Adipose tissue (tissue), 3 donors: ENCODE measurements around the gene CHST5. TPM values are rescaled to one million over a fixed set of nuclear protein-coding genes. Genes with fewer than 3 reads are reported as not detected.

Source experiments
- H3K27ac ChIP-seq: one replicate; pipeline ENCODE4 v1.5.1; 2013; ENCODE audit warnings: low read depth, low read length
- WGBS, 3 donors: extraction: QIAGEN DNeasy Blood & Tissue Kit; methylation state at CpG; one replicate each; pipeline ENCODE4 v1.1.7; 2013; 5-methylcytosine and 5-hydroxymethylcytosine counted together
- polyA plus RNA-seq, 3 donors: library from polyadenylated mRNA; stranded (reverse); fragments of 200-250 nt; gene quantifications; one replicate each; pipeline ENCODE4 v1.2.3, GENCODE V29; 2013
- donor health status: healthy with polysubstance abuse.
- donor health status: Bipolar disorder and iron deficiency.
- donor health status: healthy.

CHST5 gene
- polyA plus RNA-seq, 3 donors = not detected

DNA sequence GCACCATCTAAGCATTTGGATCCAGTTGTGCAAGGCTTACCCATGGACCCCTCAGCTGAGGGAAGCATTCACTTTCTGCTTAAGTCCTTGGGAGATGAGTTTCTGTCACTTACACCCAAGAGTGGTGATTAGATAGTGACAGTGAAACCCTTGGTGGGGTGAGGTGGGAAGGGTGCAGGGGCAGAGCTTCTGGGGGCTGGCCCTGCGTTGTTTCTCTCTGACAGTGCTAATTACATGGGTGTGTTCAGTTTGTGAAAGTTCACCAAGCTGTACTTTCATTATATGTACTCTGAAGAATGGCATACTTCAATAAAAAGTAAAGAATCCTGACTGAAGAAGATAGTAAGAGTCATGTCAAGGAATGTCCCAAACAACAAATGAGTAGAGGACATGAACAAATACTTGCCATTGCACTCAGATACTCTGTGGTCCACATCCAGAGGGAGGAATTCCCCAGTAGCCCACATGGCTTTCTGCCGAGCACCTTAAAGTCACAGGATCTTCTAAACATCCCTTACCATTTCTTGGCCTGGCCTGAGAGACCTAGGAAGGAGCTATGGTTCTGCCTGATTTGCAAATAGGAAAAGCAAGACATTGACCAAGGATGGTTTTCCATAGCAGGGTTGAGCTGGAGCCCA lies 49.1 kb downstream of the CHST5 start:
- no peak overlapping the region for H3K27ac ChIP-seq
- WGBS, 3 donors = 84 to 92% (median 88%) methylated on average over 2 of the region's 2 CpGs

- no peak overlapping the region for H3K27ac ChIP-seq
- 62 to 88% (median 81%) methylated on average over 9 of the region's 9 CpGs for WGBS, 3 donors
These were observed 49.8 kb downstream of the CHST5 start for GRCh38 chr16:75486014-75486675.

- 83 to 90% (median 87%) methylated on average over 7 of the region's 7 CpGs for WGBS, 3 donors
- no peak overlapping the region for H3K27ac ChIP-seq
These were observed 50.5 kb downstream of the CHST5 start for GRCh38 chr16:75485230-75486013.

GRCh38 chr16:75483222-75483621 lies 52.7 kb downstream of the CHST5 start:
- WGBS, 3 donors = 81 to 93% (median 92%) methylated on average over 2 of the region's 2 CpGs

DNA sequence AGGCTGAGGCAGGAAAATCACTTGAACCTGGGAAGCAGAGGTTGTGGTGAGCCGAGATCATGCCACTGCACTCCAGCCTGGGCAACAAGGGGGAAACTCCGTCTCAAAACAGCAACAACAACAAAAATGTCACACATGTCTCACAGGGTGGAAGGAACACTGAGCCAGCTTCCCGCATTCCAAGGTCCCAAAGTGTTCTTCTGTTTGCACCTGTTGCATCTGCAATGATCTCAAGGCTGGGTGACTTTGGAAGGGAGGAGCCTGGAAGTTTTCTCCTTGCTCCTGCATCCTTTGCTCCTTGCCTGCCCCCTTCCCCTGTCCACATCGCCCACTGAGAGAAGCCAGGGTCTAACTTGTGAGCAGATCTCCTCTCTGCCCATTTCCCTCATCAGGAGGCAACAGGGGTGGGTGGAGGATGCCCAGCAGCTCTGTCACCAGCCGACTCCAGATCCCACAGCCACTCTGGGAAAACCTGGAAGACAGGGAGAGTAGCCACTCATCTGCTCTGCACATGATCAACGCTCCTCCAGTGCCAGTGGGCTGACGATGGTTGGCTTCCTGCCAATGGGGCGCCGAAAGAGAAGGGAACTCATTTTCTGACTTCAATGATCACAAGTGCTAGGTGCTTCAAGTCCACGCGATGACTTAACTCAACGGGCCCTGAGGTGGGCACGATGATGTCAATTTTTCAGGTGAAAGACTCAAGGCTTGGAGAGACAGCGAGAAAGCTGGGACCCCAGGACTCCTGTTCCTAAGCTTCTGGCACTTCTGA lies 53.3 kb downstream of the CHST5 start:
- 74 to 83% (median 77%) methylated on average over 14 of the region's 14 CpGs for WGBS, 3 donors
- H3K27ac ChIP-seq = no peak overlapping the region

More at GRCh38 chr16:75483222-75483621, 52.7 kb downstream of the CHST5 start:
- H3K27ac ChIP-seq = no peak overlapping the region

GRCh38 chr16:75481475-75481874 lies 54.4 kb downstream of the CHST5 start:
- H3K27ac ChIP-seq = no peak overlapping the region
- WGBS, 3 donors = 84 to 90% (median 86%) methylated on average over 7 of the region's 7 CpGs

DNA sequence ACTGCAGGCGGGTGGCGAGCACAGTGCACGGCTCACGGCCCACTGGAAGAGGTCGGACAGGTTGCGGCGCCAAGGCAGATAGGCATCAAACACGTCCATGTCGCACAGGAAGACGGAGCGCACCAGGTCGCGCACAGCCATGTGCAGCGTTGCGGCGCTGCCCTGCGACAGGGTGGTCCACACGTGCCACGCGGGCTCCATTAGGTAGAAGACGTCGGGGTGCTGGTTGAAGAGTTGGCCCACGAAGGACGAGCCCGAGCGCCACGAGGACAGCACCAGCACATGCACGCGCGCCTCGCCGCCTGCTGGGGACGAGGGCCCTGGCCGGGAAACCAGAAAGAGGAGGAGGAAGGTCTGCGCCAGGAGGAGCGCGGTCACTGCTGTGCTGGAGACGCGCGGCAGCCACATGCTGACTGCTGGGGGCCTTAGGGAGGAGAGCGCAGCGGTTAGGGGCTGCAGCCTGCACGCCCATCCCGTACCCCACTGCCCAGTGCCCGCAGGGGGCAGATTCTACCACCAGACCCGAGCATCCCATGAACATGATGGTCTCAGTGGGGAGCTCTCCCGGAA lies 56.4 kb downstream of the CHST5 start:
- 94 to 95% (median 95%) methylated on average over 47 of the region's 47 CpGs for WGBS, 3 donors
- H3K27ac ChIP-seq = no peak overlapping the region

Other genes starting within 250 kb of the CHST5 start
- gene CFDP1, start 102.6 kb downstream of the CHST5 start, polyA plus RNA-seq = 100 to 1,000 TPM in 1 of 3 donors, 10 to 100 TPM in 2; 40.9 to 113 (median 45.5) TPM
- 10 to 100 TPM in 1 of 3 donors, 1 to 10 TPM in 2; 3.3 to 10.7 (median 6.6) TPM for gene TMEM170A, start 71.4 kb downstream of the CHST5 start, polyA plus RNA-seq
- gene CHST6, start 40.7 kb downstream of the CHST5 start, polyA plus RNA-seq = under 1 TPM; under 0.01 to 0.06 (median 0.04) TPM
- gene TMEM231, start 20.1 kb upstream of the CHST5 start, polyA plus RNA-seq = 1 to 10 TPM; 1.9 to 4.2 (median 3.7) TPM
- gene GABARAPL2, start 30.3 kb upstream of the CHST5 start, polyA plus RNA-seq = 100 to 1,000 TPM in 2 of 3 donors, 10 to 100 TPM in 1; 59.4 to 219 (median 124) TPM
- 10 to 100 TPM in 2 of 3 donors, 1 to 10 TPM in 1; 7.5 to 19.9 (median 10.5) TPM for gene ADAT1, start 87.2 kb upstream of the CHST5 start, polyA plus RNA-seq
- gene KARS1, start 111.6 kb upstream of the CHST5 start, polyA plus RNA-seq = 100 to 1,000 TPM in 1 of 3 donors, 10 to 100 TPM in 2; 85.6 to 101 (median 85.8) TPM
- 10 to 100 TPM; 24.3 to 59.3 (median 52.6) TPM for gene TERF2IP, start 111.7 kb upstream of the CHST5 start, polyA plus RNA-seq
- under 1 TPM in 1 of 3 donors, not detected in 2; 0.56 TPM for gene CPHXL2, start 140.9 kb upstream of the CHST5 start, polyA plus RNA-seq
- gene DUXB, start 165.4 kb upstream of the CHST5 start, polyA plus RNA-seq = not detected
- not detected for gene CPHXL, start 190.4 kb upstream of the CHST5 start, polyA plus RNA-seq